Uterus (tissue), 2 donors: ENCODE measurements around the gene SERPINF2.
"Not testable (repeated sequence)": the region's sequence is repeated elsewhere in the genome, so short reads cannot be mapped to it uniquely, and the experiment has no call there.

Experiments used
- CTCF ChIP-seq, 4 experiments: fragments of 200-600 bp in 2 of 4; fragments of 450-650 bp in 2 of 4; sonication (generic) in 2 of 4; IDR thresholded peaks; one replicate each; pipeline ENCODE4 v1.5.1; 2016 to 2019; ENCODE audit warnings: antibody characterized with exemption in 4 of 4, mild to moderate bottlenecking in 2 of 4, moderate library complexity in 1 of 4
- POLR2A ChIP-seq, 2 donors: fragments of 450-650 bp; IDR thresholded peaks; one replicate each; pipeline ENCODE4 v1.6.1; 2016; ENCODE audit warnings: antibody characterized with exemption in 2 of 2, mild to moderate bottlenecking in 1 of 2, moderate library complexity in 1 of 2

GRCh38 chr17:1722022-1722421, 20.6 kb upstream of the SERPINF2 start:
- TF ChIP-seq CTCF, POLR2A (IDR thresholded peaks at IDR 0.05): not testable (repeated sequence)
